K562 (cell line): ENCODE data around the gene FNBP1. TPM values are rescaled to one million over a fixed set of nuclear protein-coding genes. Genes with fewer than 3 reads are reported as not detected.

Experiments
- ARID2 ChIP-seq: fragments of 450-650 bp; IDR thresholded peaks from 2 replicates; pipeline ENCODE4 v1.6.1; 2017; ENCODE audit warnings: antibody characterized with exemption, mild to moderate bottlenecking
- ASH1L ChIP-seq: fragments of 450-650 bp; IDR thresholded peaks from 2 replicates; pipeline ENCODE4 v1.6.1; 2018; ENCODE audit warnings: borderline replicate concordance, mild to moderate bottlenecking, low read depth; ENCODE audit not compliant: partially characterized antibody
- C11orf30 ChIP-seq: fragments of 450-650 bp; IDR thresholded peaks from 2 replicates; pipeline ENCODE4 v1.6.1; 2016; ENCODE audit warnings: low read depth, mild to moderate bottlenecking
- CHD1 ChIP-seq: fragments of 200-600 bp; sonication (generic); IDR thresholded peaks from one replicate; pipeline ENCODE4 v1.6.1; 2012; ENCODE audit warnings: mild to moderate bottlenecking, moderate library complexity, low read length, inconsistent platforms
- FOS ChIP-seq: IDR thresholded peaks from 3 replicates; pipeline ENCODE4 v1.6.1; 2011; ENCODE audit not compliant: insufficient read length; ENCODE audit errors: extremely low read depth
- IRF2 ChIP-seq: sonication (generic); formaldehyde crosslinking; IDR thresholded peaks from 2 replicates; pipeline ENCODE4 v1.8.1; 2022; ENCODE audit warnings: mild to moderate bottlenecking, missing genetic modification reagents
- NR2F6 ChIP-seq: fragments of 450-650 bp; formaldehyde crosslinking; IDR thresholded peaks from 2 replicates; pipeline ENCODE4 v1.4.0; 2020; ENCODE audit warnings: mild to moderate bottlenecking
- PHF8 ChIP-seq: fragments of 200-600 bp; sonication (generic); IDR thresholded peaks from 2 replicates; pipeline ENCODE4 v1.6.1; 2012; ENCODE audit warnings: mixed run types, mild to moderate bottlenecking, inconsistent platforms, low read length, moderate library complexity, borderline replicate concordance
- RAD21 ChIP-seq, 2 experiments: fragments of 250-450 bp in 1 of 2; fragments of 450-650 bp in 1 of 2; sonication (Bioruptor Pico) in 1 of 2; formaldehyde crosslinking in 1 of 2; IDR thresholded peaks in 1 of 2; conservative IDR thresholded peaks in 1 of 2; 2 replicates each; pipeline versions ENCODE4 v1.4.0 to v1.8.0; 2020 to 2022; ENCODE audit warnings: mild to moderate bottlenecking in 2 of 2, moderate library complexity in 1 of 2
- SAFB ChIP-seq: fragments of 200-400 bp; formaldehyde crosslinking; IDR thresholded peaks from 2 replicates; pipeline ENCODE4 v1.6.1; 2017; ENCODE audit warnings: low read depth, low read length, borderline replicate concordance
- SIX5 ChIP-seq, 2 experiments: IDR thresholded peaks; 2 replicates each; pipeline ENCODE4 v1.6.1; 2011; ENCODE audit warnings: low read length in 2 of 2, borderline replicate concordance in 1 of 2, low read depth in 1 of 2, mild to moderate bottlenecking in 1 of 2, moderate library complexity in 1 of 2; ENCODE audit not compliant: insufficient read depth in 1 of 2
- SRF ChIP-seq, 2 experiments: fragments of 250-450, 450-650 bp in 1 of 2; sonication (Bioruptor Pico) in 1 of 2; sonication (generic) in 1 of 2; formaldehyde crosslinking; IDR thresholded peaks; 2 replicates each; pipeline versions ENCODE4 v1.5.0 to v1.5.1; 2020 to 2022; ENCODE audit warnings: mild to moderate bottlenecking in 1 of 2, missing genetic modification reagents in 1 of 2
- TCFL5 ChIP-seq: fragments of 250-450 bp; sonication (Bioruptor Pico); conservative IDR thresholded peaks from 2 replicates; pipeline ENCODE4 v1.6.1; 2021; ENCODE audit warnings: mild to moderate bottlenecking, moderate library complexity, matching md5 sums
- ZC3H8 ChIP-seq: fragments of 450-650 bp; IDR thresholded peaks from 2 replicates; pipeline ENCODE4 v1.6.1; 2017
- ZNF316 ChIP-seq: fragments of 450-650 bp; IDR thresholded peaks from 2 replicates; pipeline ENCODE4 v1.6.1; 2016
- ZNF668 ChIP-seq: fragments of 250-450 bp; sonication (Bioruptor Pico); IDR thresholded peaks from 2 replicates; pipeline ENCODE4 v1.8.0; 2022; ENCODE audit warnings: mild to moderate bottlenecking, inconsistent platforms
- polyA plus RNA-seq, 8 experiments: library from polyadenylated mRNA; depleted of rRNA in 4 of 8; stranded (reverse) in 5 of 8; unstranded in 3 of 8; fragments of >200 nt; fragmentation: Nextera tagmentation in 2 of 8; fragmentation: Illumina TruSeq in 1 of 8; extraction: Ambion mirVana in 2 of 8; extraction: Trizol in 1 of 8; gene quantifications; 2 replicates each; pipeline versions ENCODE4 v1.2.1 to v1.2.3, GENCODE V29; 2011 to 2014; ENCODE audit warnings: inconsistent platforms in 1 of 8, missing spikeins in 1 of 8
- total RNA-seq, 7 experiments: library from RNA; depleted of rRNA in 6 of 7; stranded (reverse); fragments of >200 nt in 6 of 7; fragmentation: Illumina TruSeq in 2 of 7; extraction: Trizol in 2 of 7; gene quantifications; 2 replicates each; pipeline versions ENCODE4 v1.2.1 to v1.2.3, GENCODE V29; 2011 to 2021; ENCODE audit warnings: low replicate concordance in 1 of 7
- TF ChIP-seq, protein P1 (sequence below): fragments of 150-350 bp; conservative IDR thresholded peaks from 2 replicates; pipeline ENCODE4 v1.6.1; 2014; ENCODE audit warnings: low read length
- TF ChIP-seq, protein P2 (sequence below): fragments of 450-650 bp; formaldehyde crosslinking; IDR thresholded peaks from 2 replicates; pipeline ENCODE4 v1.4.0; 2022; ENCODE audit warnings: mild to moderate bottlenecking, moderate library complexity
- TF ChIP-seq, protein P3 (sequence below), 2 experiments: fragments of 200-800 bp in 1 of 2; sonication (Bioruptor generic) in 1 of 2; sonication (generic) in 1 of 2; formaldehyde crosslinking in 1 of 2; IDR thresholded peaks in 1 of 2; conservative IDR thresholded peaks in 1 of 2; 2 replicates each; pipeline versions ENCODE4 v1.5.0 to v1.6.1; 2016 to 2020; ENCODE audit warnings: missing compliant biosample characterization in 1 of 2, missing genetic modification characterization in 1 of 2, missing genetic modification reagents in 1 of 2
- TF ChIP-seq, protein P4 (sequence below): fragments of 250-450 bp; sonication (Bioruptor Pico); IDR thresholded peaks from 2 replicates; pipeline ENCODE4 v1.8.0; 2021; ENCODE audit warnings: moderate library complexity, mild to moderate bottlenecking, inconsistent platforms
- TF ChIP-seq, protein P5 (sequence below): fragments of 250-450 bp; sonication (Bioruptor Pico); IDR thresholded peaks from 2 replicates; pipeline ENCODE4 v1.4.0; 2020; ENCODE audit warnings: borderline replicate concordance

Gene FNBP1
- total and polyA plus RNA-seq, 9 of the 15 experiments (the other 6 are each of a cell fraction or from before 2014, with no cell fraction given) = 1.8 to 14.9 (median 7.6) TPM

DNA sequence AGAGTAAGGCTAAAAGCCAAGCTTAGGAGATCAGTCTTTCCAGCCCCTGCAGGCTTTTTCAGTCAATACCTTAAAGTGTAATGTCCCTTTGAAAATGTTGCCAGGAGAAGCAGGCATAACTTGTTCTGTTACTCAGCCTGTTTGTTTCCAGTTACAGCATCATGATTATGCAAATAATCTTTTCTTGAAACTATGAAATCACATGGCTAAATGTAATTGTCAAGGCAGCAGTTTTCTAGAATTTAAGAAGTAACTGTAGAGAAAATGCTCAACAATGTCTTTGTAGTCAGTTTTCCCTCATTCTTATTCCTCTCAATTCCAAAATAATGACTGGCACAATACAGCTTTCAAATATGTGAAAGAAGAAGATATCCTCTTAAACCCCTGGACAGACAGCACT, 8.9 kb upstream of the FNBP1 start (continued):
- TF ChIP-seq C11orf30 = peak; percentile 72
- TF ChIP-seq, protein P1, sequence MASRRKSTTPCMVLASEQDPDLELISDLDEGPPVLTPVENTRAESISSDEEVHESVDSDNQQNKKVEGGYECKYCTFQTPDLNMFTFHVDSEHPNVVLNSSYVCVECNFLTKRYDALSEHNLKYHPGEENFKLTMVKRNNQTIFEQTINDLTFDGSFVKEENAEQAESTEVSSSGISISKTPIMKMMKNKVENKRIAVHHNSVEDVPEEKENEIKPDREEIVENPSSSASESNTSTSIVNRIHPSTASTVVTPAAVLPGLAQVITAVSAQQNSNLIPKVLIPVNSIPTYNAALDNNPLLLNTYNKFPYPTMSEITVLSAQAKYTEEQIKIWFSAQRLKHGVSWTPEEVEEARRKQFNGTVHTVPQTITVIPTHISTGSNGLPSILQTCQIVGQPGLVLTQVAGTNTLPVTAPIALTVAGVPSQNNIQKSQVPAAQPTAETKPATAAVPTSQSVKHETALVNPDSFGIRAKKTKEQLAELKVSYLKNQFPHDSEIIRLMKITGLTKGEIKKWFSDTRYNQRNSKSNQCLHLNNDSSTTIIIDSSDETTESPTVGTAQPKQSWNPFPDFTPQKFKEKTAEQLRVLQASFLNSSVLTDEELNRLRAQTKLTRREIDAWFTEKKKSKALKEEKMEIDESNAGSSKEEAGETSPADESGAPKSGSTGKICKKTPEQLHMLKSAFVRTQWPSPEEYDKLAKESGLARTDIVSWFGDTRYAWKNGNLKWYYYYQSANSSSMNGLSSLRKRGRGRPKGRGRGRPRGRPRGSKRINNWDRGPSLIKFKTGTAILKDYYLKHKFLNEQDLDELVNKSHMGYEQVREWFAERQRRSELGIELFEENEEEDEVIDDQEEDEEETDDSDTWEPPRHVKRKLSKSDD = no peak
- TF ChIP-seq TCFL5 (CRISPR knock-in tag) = no peak
- no peak for TF ChIP-seq SIX5 (IDR thresholded peaks at IDR 0.05; ENCODE audit: borderline replicate concordance in 1 of 2, insufficient read depth in 1 of 2, low read depth in 1 of 2, low read length in 2 of 2)
- TF ChIP-seq SAFB = no peak
- TF ChIP-seq, protein P2, sequence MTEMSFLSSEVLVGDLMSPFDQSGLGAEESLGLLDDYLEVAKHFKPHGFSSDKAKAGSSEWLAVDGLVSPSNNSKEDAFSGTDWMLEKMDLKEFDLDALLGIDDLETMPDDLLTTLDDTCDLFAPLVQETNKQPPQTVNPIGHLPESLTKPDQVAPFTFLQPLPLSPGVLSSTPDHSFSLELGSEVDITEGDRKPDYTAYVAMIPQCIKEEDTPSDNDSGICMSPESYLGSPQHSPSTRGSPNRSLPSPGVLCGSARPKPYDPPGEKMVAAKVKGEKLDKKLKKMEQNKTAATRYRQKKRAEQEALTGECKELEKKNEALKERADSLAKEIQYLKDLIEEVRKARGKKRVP (CRISPR knock-in tag) = no peak
- TF ChIP-seq FOS = no peak
- no peak for TF ChIP-seq RAD21 (CRISPR knock-in tag; conservative IDR thresholded peaks at IDR 0.05 in 1 of 2, IDR thresholded peaks at IDR 0.05 in 1 of 2)
- TF ChIP-seq, protein P3, sequence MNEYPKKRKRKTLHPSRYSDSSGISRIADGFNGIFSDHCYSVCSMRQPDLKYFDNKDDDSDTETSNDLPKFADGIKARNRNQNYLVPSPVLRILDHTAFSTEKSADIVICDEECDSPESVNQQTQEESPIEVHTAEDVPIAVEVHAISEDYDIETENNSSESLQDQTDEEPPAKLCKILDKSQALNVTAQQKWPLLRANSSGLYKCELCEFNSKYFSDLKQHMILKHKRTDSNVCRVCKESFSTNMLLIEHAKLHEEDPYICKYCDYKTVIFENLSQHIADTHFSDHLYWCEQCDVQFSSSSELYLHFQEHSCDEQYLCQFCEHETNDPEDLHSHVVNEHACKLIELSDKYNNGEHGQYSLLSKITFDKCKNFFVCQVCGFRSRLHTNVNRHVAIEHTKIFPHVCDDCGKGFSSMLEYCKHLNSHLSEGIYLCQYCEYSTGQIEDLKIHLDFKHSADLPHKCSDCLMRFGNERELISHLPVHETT (CRISPR knock-in tag; conservative IDR thresholded peaks at IDR 0.05 in 1 of 2, IDR thresholded peaks at IDR 0.05 in 1 of 2) = no peak
- TF ChIP-seq, protein P4, sequence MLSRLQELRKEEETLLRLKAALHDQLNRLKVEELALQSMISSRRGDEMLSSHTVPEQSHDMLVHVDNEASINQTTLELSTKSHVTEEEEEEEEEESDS (CRISPR knock-in tag) = no peak
- no peak for TF ChIP-seq ASH1L
- TF ChIP-seq ZNF668 (CRISPR knock-in tag) = no peak
- no peak for TF ChIP-seq CHD1
- TF ChIP-seq IRF2 (CRISPR knock-in tag) = no peak
- TF ChIP-seq SRF (CRISPR knock-in tag; IDR thresholded peaks at IDR 0.05) = no peak
- TF ChIP-seq ARID2 = no peak
- TF ChIP-seq NR2F6 (CRISPR knock-in tag) = no peak
- no peak for TF ChIP-seq ZC3H8
- TF ChIP-seq ZNF316 = peak; percentile 85
- TF ChIP-seq PHF8 = no peak
- TF ChIP-seq, protein P5, sequence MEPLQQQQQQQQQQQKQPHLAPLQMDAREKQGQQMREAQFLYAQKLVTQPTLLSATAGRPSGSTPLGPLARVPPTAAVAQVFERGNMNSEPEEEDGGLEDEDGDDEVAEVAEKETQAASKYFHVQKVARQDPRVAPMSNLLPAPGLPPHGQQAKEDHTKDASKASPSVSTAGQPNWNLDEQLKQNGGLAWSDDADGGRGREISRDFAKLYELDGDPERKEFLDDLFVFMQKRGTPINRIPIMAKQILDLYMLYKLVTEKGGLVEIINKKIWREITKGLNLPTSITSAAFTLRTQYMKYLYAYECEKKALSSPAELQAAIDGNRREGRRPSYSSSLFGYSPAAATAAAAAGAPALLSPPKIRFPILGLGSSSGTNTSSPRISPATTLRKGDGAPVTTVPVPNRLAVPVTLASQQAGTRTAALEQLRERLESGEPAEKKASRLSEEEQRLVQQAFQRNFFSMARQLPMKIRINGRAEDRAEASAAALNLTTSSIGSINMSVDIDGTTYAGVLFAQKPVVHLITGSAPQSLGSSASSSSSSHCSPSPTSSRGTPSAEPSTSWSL (CRISPR knock-in tag) = no peak
- TF ChIP-seq, all 486 proteins: peak for 4
